Immature natural killer cell (primary cell): ENCODE results near the gene SAP30L. TPM values are rescaled to one million over a fixed set of nuclear protein-coding genes. Genes with fewer than 3 reads are reported as not detected.
A peak's percentile ranks its signal among the peaks of the same experiment; 100 is the strongest.

Experiments
- DNase-seq, 3 donors: peaks; one replicate each; pipeline ENCODE4 v3.0.0; 2022; ENCODE audit warnings: mixed read lengths in 1 of 3
- H3K27ac Mint-ChIP-seq, 6 donors: one replicate each; pipeline ENCODE4 v1.8.0; 2020; ENCODE audit warnings: mixed read lengths in 6 of 6, mild to moderate bottlenecking in 5 of 6, inconsistent platforms in 4 of 6, moderate library complexity in 3 of 6
- H3K27me3 Mint-ChIP-seq, 3 donors: one replicate each; pipeline ENCODE4 v1.8.0; 2020 to 2021; ENCODE audit warnings: low read depth in 3 of 3, mild to moderate bottlenecking in 3 of 3, mixed read lengths in 3 of 3, moderate library complexity in 3 of 3, inconsistent platforms in 1 of 3
- H3K36me3 Mint-ChIP-seq, 3 donors: one replicate each; pipeline ENCODE4 v1.8.0; 2020; ENCODE audit warnings: mixed read lengths in 3 of 3, inconsistent platforms in 2 of 3, mild to moderate bottlenecking in 2 of 3
- H3K4me1 Mint-ChIP-seq, 2 donors: one replicate each; pipeline ENCODE4 v1.8.0; 2020; ENCODE audit warnings: inconsistent platforms in 2 of 2, mild to moderate bottlenecking in 2 of 2, mixed read lengths in 2 of 2, moderate library complexity in 1 of 2
- H3K4me3 Mint-ChIP-seq, 5 donors: one replicate each; pipeline ENCODE4 v1.8.0; 2020; ENCODE audit warnings: mild to moderate bottlenecking in 5 of 5, mixed read lengths in 5 of 5, inconsistent platforms in 3 of 5, moderate library complexity in 3 of 5
- H3K9me3 Mint-ChIP-seq, 6 donors: one replicate each; pipeline ENCODE4 v1.8.0; 2020; ENCODE audit warnings: mild to moderate bottlenecking in 6 of 6, mixed read lengths in 6 of 6, inconsistent platforms in 4 of 6, moderate library complexity in 3 of 6
- polyA plus RNA-seq, 3 donors: library from polyadenylated mRNA; unstranded; fragments of 300-500 nt; fragmentation: Illumina TruSeq; gene quantifications; one replicate each; pipeline ENCODE4 v1.2.3, GENCODE V29; 2021

SAP30L gene
- polyA plus RNA-seq, 3 donors from 2014 or later, result 20.6 to 45.3 (median 27.1) TPM

GRCh38 chr5:154430961-154431630, 14.7 kb upstream of the SAP30L start:
- H3K4me1 Mint-ChIP-seq, result peaks cover 14 to 16% of the 10 kb centered on the region in 2 donors
- peak overlapping the region in 2 of 6 donors; percentile 11 to 22 for H3K27ac Mint-ChIP-seq
- peaks cover 8 to 21% (median 18%) of the 10 kb centered on the region in 3 donors for H3K36me3 Mint-ChIP-seq
- no peak for DNase-seq
- no peak overlapping the region for H3K4me3 Mint-ChIP-seq
- no peaks in the 10 kb centered on the region for H3K9me3 Mint-ChIP-seq
- H3K27me3 Mint-ChIP-seq, result peaks cover 0 to 2% (median 0%) of the 10 kb centered on the region in 3 donors

DNA sequence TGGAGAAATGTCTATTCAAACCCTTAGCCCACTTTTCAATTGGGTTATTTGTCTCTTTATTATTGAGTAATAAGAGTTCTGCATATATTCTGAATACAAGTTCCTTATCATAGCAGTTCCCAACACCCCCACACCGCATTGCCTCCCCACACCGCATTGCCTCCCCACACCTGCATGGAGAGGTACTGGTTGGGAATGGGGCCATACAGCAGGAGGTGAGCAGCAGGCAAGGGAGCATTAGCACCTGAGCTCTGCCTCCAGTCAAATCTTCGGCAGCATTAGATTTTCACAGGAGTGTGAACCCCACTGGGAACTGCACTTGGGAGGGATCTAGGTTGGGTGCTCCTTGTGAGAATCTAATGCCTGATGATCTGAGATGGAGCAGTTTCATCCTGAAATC, 10.6 kb upstream of the SAP30L start:
- H3K27me3 Mint-ChIP-seq, result peaks cover 0 to 4% (median 2%) of the 10 kb centered on the region in 3 donors
- DNase-seq, result no peak
- no peak overlapping the region for H3K4me3 Mint-ChIP-seq
- H3K27ac Mint-ChIP-seq, result no peak overlapping the region
- peaks cover 2 to 4% of the 10 kb centered on the region in 2 donors for H3K4me1 Mint-ChIP-seq
- no peaks in the 10 kb centered on the region for H3K9me3 Mint-ChIP-seq
- peaks cover 20 to 43% (median 30%) of the 10 kb centered on the region in 3 donors for H3K36me3 Mint-ChIP-seq

DNA sequence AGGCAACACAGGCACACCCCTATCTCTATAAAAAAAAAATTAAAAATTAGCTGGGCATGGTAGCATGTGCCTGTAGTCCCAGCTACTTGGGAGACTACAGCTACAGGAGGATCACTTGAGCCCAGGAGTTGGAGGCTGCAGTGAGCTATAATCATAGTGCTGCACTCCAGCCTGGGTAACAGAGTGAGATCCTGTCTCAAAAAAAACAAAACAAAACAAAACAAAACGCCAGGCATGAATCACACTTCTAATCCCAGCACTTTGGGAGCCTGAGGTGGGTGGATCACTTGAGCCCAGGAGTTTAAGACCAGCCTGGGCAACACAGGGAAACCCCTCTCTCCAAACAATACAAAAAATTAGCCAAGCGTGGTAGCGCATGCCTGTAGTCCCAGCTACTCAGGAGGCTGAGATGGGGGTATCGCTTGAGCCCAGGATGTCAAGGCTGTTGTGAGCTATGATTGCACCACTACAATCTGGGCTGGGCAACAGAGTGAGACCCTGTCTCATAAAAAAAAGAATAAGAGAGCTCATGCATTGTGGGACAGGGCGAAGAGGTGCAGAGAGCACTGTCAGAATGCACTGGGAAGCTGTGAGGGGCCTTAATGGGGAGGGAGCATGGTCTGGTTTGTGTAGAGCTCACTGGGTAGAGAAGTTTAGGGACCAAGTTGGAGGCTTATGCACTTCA, 8.4 kb upstream of the SAP30L start:
- Mint-ChIP-seq H3K4me3 (no peak overlapping the region), H3K27ac (peak overlapping the region in 1 of 6 donors; percentile 42), H3K4me1 (peaks cover 4 to 10% of the 10 kb centered on the region in 2 donors), H3K27me3 (peaks cover 0 to 4% (median 0%) of the 10 kb centered on the region in 3 donors), H3K36me3 (peaks cover 34 to 60% (median 37%) of the 10 kb centered on the region in 3 donors), H3K9me3 (no peaks in the 10 kb centered on the region)
- DNase-seq, result no peak

DNA sequence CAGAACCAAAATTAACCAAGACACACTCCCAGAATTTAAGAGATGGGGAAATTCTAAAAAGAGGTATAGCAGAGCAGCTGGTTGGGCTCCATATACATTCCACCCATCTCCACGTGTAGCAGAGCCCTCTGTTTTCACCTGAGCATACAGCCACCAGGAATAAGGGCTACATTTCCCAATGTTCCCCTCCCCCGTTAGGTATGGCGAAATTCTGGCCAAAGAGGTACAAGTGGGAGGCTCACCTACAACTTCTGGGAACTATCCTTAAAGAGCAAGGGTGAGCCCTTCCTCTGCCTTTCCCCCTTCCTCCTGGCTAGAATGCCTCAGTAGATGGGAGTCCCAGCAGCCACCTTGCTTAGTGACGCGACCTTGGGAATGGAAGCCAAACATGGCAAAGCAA, 5.3 kb upstream of the SAP30L start:
- peaks cover 24 to 54% (median 36%) of the 10 kb centered on the region in 3 donors for H3K36me3 Mint-ChIP-seq

DNA sequence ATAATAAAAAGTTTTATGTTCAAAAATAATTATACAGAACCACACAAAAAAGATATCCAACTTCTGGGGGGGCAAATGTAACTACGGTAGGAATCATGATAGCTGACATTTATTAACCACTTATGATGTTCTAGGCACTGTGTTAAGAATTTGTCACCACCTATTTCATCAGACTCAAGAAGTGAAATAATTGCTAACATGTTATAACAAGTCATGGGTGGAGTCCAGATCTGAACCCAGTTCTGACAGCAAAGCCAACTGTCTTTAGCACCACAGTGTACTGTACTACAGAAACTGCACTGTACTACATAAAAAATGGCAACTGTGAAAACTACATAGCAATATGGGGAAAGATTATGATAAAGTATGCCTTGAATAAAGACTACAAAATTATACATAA, 3.0 kb upstream of the SAP30L start:
- no peak for DNase-seq
- H3K4me1 Mint-ChIP-seq, result peaks cover 33 to 48% of the 10 kb centered on the region in 2 donors
- H3K27me3 Mint-ChIP-seq, result peaks cover 4 to 14% (median 6%) of the 10 kb centered on the region in 3 donors
- H3K36me3 Mint-ChIP-seq, result peaks cover 11 to 39% (median 26%) of the 10 kb centered on the region in 3 donors
- H3K9me3 Mint-ChIP-seq, result no peaks in the 10 kb centered on the region
- H3K27ac Mint-ChIP-seq, result no peak overlapping the region
- peak overlapping the region in 3 of 5 donors; percentile 3 to 6 (median 4) for H3K4me3 Mint-ChIP-seq

More for the DNA sequence above, 5.3 kb upstream of the SAP30L start:
- H3K9me3 Mint-ChIP-seq, result no peaks in the 10 kb centered on the region
- H3K27ac Mint-ChIP-seq, result no peak overlapping the region
- peaks cover 21 to 33% of the 10 kb centered on the region in 2 donors for H3K4me1 Mint-ChIP-seq
- no peak overlapping the region for H3K4me3 Mint-ChIP-seq
- DNase-seq, result no peak
- peaks cover 1 to 8% (median 7%) of the 10 kb centered on the region in 3 donors for H3K27me3 Mint-ChIP-seq

- Mint-ChIP-seq H3K4me1 (peaks cover 50 to 68% of the 10 kb centered on the region in 2 donors), H3K27ac (peak overlapping the region; percentile 91 to 98 (median 96)), H3K9me3 (no peaks in the 10 kb centered on the region), H3K36me3 (peaks cover 5 to 24% (median 21%) of the 10 kb centered on the region in 3 donors), H3K4me3 (peak overlapping the region; percentile 94 to 100 (median 99)), H3K27me3 (peaks cover 4 to 14% (median 6%) of the 10 kb centered on the region in 3 donors)
- DNase-seq, result peak in 2 of 3 donors; percentile 1 to 6
These were observed 1.0 kb upstream of the SAP30L start for GRCh38 chr5:154444556-154445421.

- H3K27me3 Mint-ChIP-seq, result peaks cover 6 to 14% (median 6%) of the 10 kb centered on the region in 3 donors
- H3K4me3 Mint-ChIP-seq, result peak overlapping the region; percentile 90 to 94 (median 92)
- peak overlapping the region; percentile 87 to 93 (median 90) for H3K27ac Mint-ChIP-seq
- DNase-seq, result peak; percentile 25 to 39 (median 34)
- H3K9me3 Mint-ChIP-seq, result no peaks in the 10 kb centered on the region
- H3K36me3 Mint-ChIP-seq, result peaks cover 5 to 25% (median 13%) of the 10 kb centered on the region in 3 donors
- peaks cover 59 to 84% of the 10 kb centered on the region in 2 donors for H3K4me1 Mint-ChIP-seq
These were observed 645 bp downstream of the SAP30L start for GRCh38 chr5:154446195-154447088.

DNA sequence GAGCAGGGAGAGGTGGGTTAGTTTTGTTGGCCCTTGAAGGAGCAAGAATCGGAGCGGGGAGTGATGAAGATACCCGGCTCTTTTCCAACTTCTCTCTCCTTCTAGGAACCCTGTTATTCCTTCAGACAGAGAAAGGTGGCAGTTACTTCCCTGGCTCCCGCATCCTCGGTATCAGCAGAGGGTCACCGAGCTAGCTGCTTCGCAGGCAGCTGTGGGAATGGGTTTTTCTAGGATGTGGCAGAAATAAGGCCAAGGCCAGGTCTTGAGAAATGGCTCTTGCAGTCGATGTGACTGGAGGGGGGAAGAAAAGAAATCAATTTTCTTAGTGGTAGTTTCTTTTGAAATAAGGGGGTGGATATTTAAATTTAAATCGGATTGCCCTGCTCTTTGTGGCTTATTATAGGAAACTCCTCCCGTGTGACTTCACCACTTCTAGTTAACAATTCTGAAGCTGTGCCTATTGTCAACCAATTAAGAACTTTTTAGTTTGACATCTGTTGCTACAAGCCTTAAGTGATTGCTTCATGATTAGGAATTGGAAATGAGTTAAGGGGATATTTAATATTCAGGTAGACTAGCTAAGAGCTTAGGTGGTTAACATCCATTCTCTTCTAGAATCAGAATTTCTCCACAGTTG, 1.4 kb downstream of the SAP30L start:
- DNase-seq, result peak; percentile 7 to 21 (median 8)
- Mint-ChIP-seq H3K9me3 (no peaks in the 10 kb centered on the region), H3K27ac (peak overlapping the region; percentile 61 to 93 (median 89)), H3K4me3 (peak overlapping the region; percentile 90 to 94 (median 92)), H3K36me3 (peaks cover 6 to 21% (median 9%) of the 10 kb centered on the region in 3 donors), H3K27me3 (peaks cover 6 to 14% (median 6%) of the 10 kb centered on the region in 3 donors), H3K4me1 (peaks cover 57 to 77% of the 10 kb centered on the region in 2 donors)

DNA sequence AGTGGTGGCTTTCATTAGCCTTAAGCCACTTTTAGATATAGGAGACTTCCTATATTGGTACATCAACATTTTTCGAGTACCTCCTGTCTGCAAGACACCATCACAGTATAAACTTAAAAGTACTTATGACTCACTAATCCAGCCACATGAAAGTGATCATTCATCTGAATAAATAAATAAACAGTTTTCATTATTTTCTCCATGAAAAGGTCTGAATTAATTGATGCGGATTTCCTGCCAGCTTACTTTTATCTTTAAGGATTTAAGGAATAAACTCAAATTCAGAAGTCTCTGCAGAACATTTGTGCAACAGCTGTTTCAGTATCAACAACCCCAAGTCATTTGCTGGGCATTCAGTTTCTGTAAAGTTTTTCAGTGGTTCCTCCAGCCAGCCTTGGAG, 4.0 kb downstream of the SAP30L start:
- Mint-ChIP-seq H3K4me3 (peak overlapping the region in 1 of 5 donors; percentile 35), H3K9me3 (no peaks in the 10 kb centered on the region), H3K36me3 (peaks cover 19 to 35% (median 22%) of the 10 kb centered on the region in 3 donors), H3K4me1 (peaks cover 45 to 59% of the 10 kb centered on the region in 2 donors), H3K27ac (no peak overlapping the region), H3K27me3 (peaks cover 6 to 14% (median 6%) of the 10 kb centered on the region in 3 donors)
- DNase-seq, result no peak

DNA sequence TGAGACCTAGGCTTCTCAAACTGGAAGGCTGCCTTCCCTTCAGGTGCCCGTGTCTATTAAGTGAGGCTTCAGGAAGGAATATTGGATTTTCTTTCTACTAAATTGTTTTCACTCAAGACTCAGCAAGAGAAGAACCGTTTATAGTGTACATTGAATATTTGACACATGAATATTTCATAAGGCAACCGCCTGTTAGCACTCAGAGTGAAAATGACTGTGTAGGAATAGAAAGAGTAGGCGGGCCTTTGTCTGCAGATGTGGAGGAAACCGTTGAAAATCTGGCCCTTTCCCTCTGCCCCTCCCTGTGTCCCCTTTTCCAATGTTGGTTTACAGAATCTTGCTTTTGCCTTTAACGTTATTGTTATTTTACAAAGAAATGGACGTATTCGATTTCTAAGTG, 6.2 kb downstream of the SAP30L start:
- peaks cover 2 to 3% (median 2%) of the 10 kb centered on the region in 3 donors for H3K27me3 Mint-ChIP-seq
- H3K9me3 Mint-ChIP-seq, result no peaks in the 10 kb centered on the region
- peaks cover 34 to 45% of the 10 kb centered on the region in 2 donors for H3K4me1 Mint-ChIP-seq
- no peak overlapping the region for H3K4me3 Mint-ChIP-seq
- H3K27ac Mint-ChIP-seq, result peak overlapping the region in 1 of 6 donors; percentile 37
- no peak for DNase-seq
- H3K36me3 Mint-ChIP-seq, result peaks cover 24 to 50% (median 34%) of the 10 kb centered on the region in 3 donors

DNA sequence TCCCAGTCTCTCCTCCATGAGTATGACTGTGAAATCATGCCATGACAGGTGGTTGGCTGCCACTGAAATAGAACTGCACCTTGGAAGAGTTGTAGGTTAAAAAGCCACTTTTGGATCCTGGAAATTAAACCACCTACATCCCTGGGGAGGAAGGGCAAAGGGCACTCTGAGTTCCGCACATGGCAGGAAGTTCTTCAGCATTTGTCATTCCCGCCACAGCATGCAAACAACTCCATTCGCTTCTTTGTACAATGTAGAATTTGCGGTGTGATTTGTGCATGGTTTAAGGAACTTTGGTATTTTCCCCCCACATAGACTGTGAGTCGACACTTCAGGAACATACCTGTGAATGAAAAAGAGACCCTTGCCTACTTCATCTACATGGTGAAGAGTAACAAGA, 9.8 kb downstream of the SAP30L start:
- H3K27me3 Mint-ChIP-seq, result peaks cover 0 to 2% (median 1%) of the 10 kb centered on the region in 3 donors
- H3K27ac Mint-ChIP-seq, result no peak overlapping the region
- H3K9me3 Mint-ChIP-seq, result no peaks in the 10 kb centered on the region
- H3K4me1 Mint-ChIP-seq, result peaks cover 5 to 9% of the 10 kb centered on the region in 2 donors
- H3K4me3 Mint-ChIP-seq, result no peak overlapping the region
- no peak for DNase-seq
- peaks cover 36 to 67% (median 47%) of the 10 kb centered on the region in 3 donors for H3K36me3 Mint-ChIP-seq

DNA sequence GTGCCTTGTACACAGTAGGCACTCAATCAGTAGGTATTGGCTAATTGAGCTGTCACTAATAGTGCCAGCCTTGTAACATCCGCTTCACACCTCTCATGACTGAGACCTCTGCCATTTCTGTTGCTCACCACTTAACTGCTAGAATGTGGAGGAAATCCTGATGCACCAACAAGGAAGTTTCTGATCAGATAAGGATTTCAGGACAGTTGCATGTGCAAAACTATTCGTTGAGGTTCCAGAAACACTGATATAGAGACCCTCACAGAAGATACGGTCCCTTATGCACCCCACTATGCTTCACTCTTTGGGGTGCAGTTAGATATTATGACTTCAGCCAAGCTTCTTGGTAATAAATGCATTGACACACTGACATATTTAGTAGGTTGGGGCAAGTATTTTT, 10.7 kb downstream of the SAP30L start:
- Mint-ChIP-seq H3K9me3 (no peaks in the 10 kb centered on the region), H3K27me3 (peaks cover 0 to 1% (median 0%) of the 10 kb centered on the region in 3 donors), H3K36me3 (peaks cover 36 to 59% (median 47%) of the 10 kb centered on the region in 3 donors), H3K4me1 (no peaks in the 10 kb centered on the region), H3K27ac (no peak overlapping the region), H3K4me3 (no peak overlapping the region)
- DNase-seq, result no peak
